Activated CD8-positive, alpha-beta memory T cell treated with anti-CD3 and anti-CD28 coated beads, Interleukin-2, amount 10 ng/mL, durations not matched to agents 7 days and 5 days (primary cell): Measurements from ENCODE around the gene RAX. TPM values are rescaled to one million over a fixed set of nuclear protein-coding genes. Genes with fewer than 3 reads are reported as not detected.

Experiments used
- ATAC-seq: fragments of 150-1000 bp; cut with Tn5 transposase; one replicate; pipeline ENCODE4 v1.10.0; 2021; ENCODE audit warnings: moderate library complexity
- CTCF ChIA-PET: fragments of 350-600 bp; sonication (Branson Sonifier 250); formaldehyde crosslinking; loops from one replicate; lab custom pipeline; 2021; ENCODE audit warnings: antibody characterized with exemption; lab: Charles Lee
- DNase-seq: peaks from one replicate; pipeline ENCODE4 v3.0.0-alpha.2; 2020
- H3K27ac Mint-ChIP-seq: one replicate; pipeline ENCODE4 v1.8.0; 2021; ENCODE audit warnings: mild to moderate bottlenecking, mixed read lengths
- H3K27me3 Mint-ChIP-seq: one replicate; pipeline ENCODE4 v1.8.0; 2021; ENCODE audit warnings: mixed read lengths
- H3K36me3 Mint-ChIP-seq: one replicate; pipeline ENCODE4 v1.8.0; 2021; ENCODE audit warnings: mild to moderate bottlenecking, mixed read lengths
- H3K4me1 Mint-ChIP-seq: one replicate; pipeline ENCODE4 v1.8.0; 2021; ENCODE audit warnings: mixed read lengths
- H3K4me3 Mint-ChIP-seq: one replicate; pipeline ENCODE4 v1.8.0; 2021; ENCODE audit warnings: mild to moderate bottlenecking, moderate library complexity, mixed read lengths
- H3K9me3 Mint-ChIP-seq: one replicate; pipeline ENCODE4 v1.8.0; 2022; ENCODE audit warnings: low read depth, mixed read lengths
- total RNA-seq, 2 experiments: library from RNA; stranded (reverse); gene quantifications; one replicate each; pipeline ENCODE4 v1.2.3, GENCODE V29; 2021

RAX gene
- total RNA-seq, 2 experiments from 2014 or later = not detected

- Mint-ChIP-seq H3K4me3 (no peak overlapping the region), H3K9me3 (no peaks in the 10 kb centered on the region), H3K4me1 (no peaks in the 10 kb centered on the region), H3K27ac (no peak overlapping the region), H3K36me3 (no peaks in the 10 kb centered on the region), H3K27me3 (peaks cover 82% of the 10 kb centered on the region)
- ATAC-seq (no peak), DNase-seq (no peak)
- CTCF ChIA-PET = interaction anchor here (0.8 kb wide), 1 partner anchor 20 kb away, joined by 3 read pairs; no protein-coding TSS in a partner anchor
Observed at GRCh38 chr18:59228351-59228750, 44.9 kb downstream of the RAX start.

GRCh38 chr18:59222341-59222740 lies 50.9 kb downstream of the RAX start:
- no peak for DNase-seq
- Mint-ChIP-seq H3K27me3 (peaks cover 94% of the 10 kb centered on the region), H3K27ac (no peak overlapping the region), H3K4me3 (no peak overlapping the region), H3K4me1 (peaks cover 5% of the 10 kb centered on the region), H3K36me3 (no peaks in the 10 kb centered on the region), H3K9me3 (no peaks in the 10 kb centered on the region)
- no peak for ATAC-seq
- CTCF ChIA-PET = no interaction called here

GRCh38 chr18:59220784-59221765 lies 52.2 kb downstream of the RAX start:
- H3K27ac Mint-ChIP-seq = no peak overlapping the region
- CTCF ChIA-PET = interaction anchor here (1.2 kb wide), 1 partner anchor 137 kb away, joined by 3 read pairs; no protein-coding TSS in a partner anchor
- no peak for ATAC-seq
- peaks cover 90% of the 10 kb centered on the region for H3K27me3 Mint-ChIP-seq
- H3K4me3 Mint-ChIP-seq = no peak overlapping the region
- H3K36me3 Mint-ChIP-seq = no peaks in the 10 kb centered on the region
- H3K9me3 Mint-ChIP-seq = no peaks in the 10 kb centered on the region
- no peak for DNase-seq
- peaks cover 5% of the 10 kb centered on the region for H3K4me1 Mint-ChIP-seq

- peaks cover 86% of the 10 kb centered on the region for H3K27me3 Mint-ChIP-seq
- no peaks in the 10 kb centered on the region for H3K36me3 Mint-ChIP-seq
- H3K4me1 Mint-ChIP-seq = peaks cover 5% of the 10 kb centered on the region
- DNase-seq = no peak
- H3K9me3 Mint-ChIP-seq = no peaks in the 10 kb centered on the region
- CTCF ChIA-PET = no interaction called here
- H3K4me3 Mint-ChIP-seq = no peak overlapping the region
- H3K27ac Mint-ChIP-seq = no peak overlapping the region
- no peak for ATAC-seq
Observed at GRCh38 chr18:59220164-59220783, 53.0 kb downstream of the RAX start.

GRCh38 chr18:59219672-59220163 lies 53.5 kb downstream of the RAX start, which contains the start of gene GRP:
Gene GRP (plus strand): TSS chr18:59220158. CDS start chr18:59220266, 108 bp downstream.
- Mint-ChIP-seq H3K27me3 (peaks cover 83% of the 10 kb centered on the region), H3K4me3 (no peak within 1 kb of the TSS), H3K36me3 (no peaks in the 10 kb centered on the region), H3K4me1 (peaks cover 5% of the 10 kb centered on the region), H3K27ac (no peak within 1 kb of the TSS), H3K9me3 (no peaks in the 10 kb centered on the region)
- CTCF ChIA-PET = no interaction called here
- no peak for DNase-seq
- no peak for ATAC-seq

GRCh38 chr18:59218018-59218417 lies 55.2 kb downstream of the RAX start:
- Mint-ChIP-seq H3K9me3 (no peaks in the 10 kb centered on the region), H3K27me3 (peaks cover 76% of the 10 kb centered on the region), H3K4me3 (no peak overlapping the region), H3K4me1 (peaks cover 5% of the 10 kb centered on the region), H3K36me3 (no peaks in the 10 kb centered on the region), H3K27ac (no peak overlapping the region)
- ATAC-seq (no peak), DNase-seq (no peak)
- CTCF ChIA-PET = interaction anchor here (0.7 kb wide), 1 partner anchor 135 kb away, joined by 3 read pairs; no protein-coding TSS in a partner anchor

Other genes with a start within 250 kb of the RAX start
- 100 to 1,000 TPM in 1 of 2 experiments, 10 to 100 TPM in 1; 57.9 to 127 TPM for gene SEC11C, start 133.6 kb downstream of the RAX start, total RNA-seq
- gene GRP, start 53.3 kb downstream of the RAX start, total RNA-seq = not detected
- gene CPLX4, start 45.2 kb upstream of the RAX start, total RNA-seq = not detected
- gene LMAN1, start 85.8 kb upstream of the RAX start, total RNA-seq = 10 to 100 TPM; 69.5 to 87.8 TPM